Measurements from ENCODE around the gene TM6SF1. TPM values are rescaled to one million over a fixed set of nuclear protein-coding genes. Genes with fewer than 3 reads are reported as not detected.
A peak's percentile ranks its signal among the peaks of the same experiment; 100 is the strongest.

TM6SF1 gene
- total RNA-seq, 1 experiment from 2014 or later, result 0.79 TPM

DNA sequence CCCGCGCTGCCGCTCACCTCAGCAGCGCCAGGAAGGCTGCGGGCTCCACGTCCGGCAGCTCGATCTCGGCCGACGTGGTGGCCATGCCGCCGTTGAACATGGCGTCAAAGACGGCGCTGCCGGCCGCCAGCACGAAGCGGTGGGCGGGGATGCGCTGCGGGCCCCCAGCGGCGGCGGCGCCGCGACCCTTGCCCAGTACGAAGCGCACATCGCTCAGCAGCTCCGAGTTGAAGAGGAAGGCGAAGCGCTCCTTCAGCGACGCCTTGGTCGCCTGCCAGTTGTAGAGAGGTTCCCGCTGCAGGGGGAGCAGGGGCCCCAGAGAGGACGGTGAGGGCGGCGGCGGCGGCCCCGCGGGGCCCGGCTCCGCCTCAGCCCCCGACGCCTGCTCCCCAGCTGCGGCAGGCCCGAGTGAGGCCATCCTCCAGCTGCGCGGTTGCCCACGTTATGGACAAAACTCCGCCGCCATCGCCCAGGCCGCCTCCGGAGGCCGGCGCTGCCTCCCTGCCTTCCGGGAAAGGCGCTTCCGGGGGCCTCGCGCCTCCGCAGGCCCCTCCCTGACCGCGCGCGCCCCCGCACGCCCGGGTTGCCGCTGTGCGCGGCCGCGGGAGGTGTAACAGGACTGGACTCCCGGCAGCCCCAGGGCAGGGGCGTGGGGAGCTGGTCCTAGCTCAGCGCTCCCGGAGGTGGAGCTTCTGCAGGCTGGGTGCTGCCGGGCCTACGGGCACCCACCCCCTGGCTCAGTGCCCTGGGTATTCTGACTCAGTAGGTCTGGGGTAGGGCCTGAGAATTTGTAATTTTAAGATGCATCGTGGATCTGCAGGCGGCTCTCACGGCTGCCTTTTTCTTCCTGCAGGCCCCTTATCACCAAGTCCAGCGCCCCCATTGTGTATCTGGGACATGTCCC lies 40.5 kb upstream of the TM6SF1 start, which contains the start of gene BTBD1 (continued):
- TF ChIP-seq ZNF317 (CRISPR knock-in tag; IDR thresholded peaks at IDR 0.05; ENCODE audit: borderline replicate concordance, low read depth) (peak; percentile 39; the same call in 1 of the 2 replicates), NR1H2 (CRISPR knock-in tag; IDR thresholded peaks at IDR 0.05) (no peak), NR2C2 (CRISPR knock-in tag; IDR thresholded peaks at IDR 0.05) (no peak), CREM (CRISPR knock-in tag; IDR thresholded peaks at IDR 0.05) (no peak; the same call in 1 of the 2 replicates), GABPB1 (CRISPR knock-in tag; IDR thresholded peaks at IDR 0.05) (peak; percentile 61; the same call in 1 of the 2 replicates), FOXP1 (CRISPR knock-in tag; IDR thresholded peaks at IDR 0.05; ENCODE audit: borderline replicate concordance) (peak; percentile 74), IRF2 (CRISPR knock-in tag; IDR thresholded peaks at IDR 0.05; ENCODE audit: borderline replicate concordance, low read depth) (no peak), RELA (CRISPR knock-in tag; IDR thresholded peaks at IDR 0.05; ENCODE audit: borderline replicate concordance) (no peak; the same call in 1 of the 2 replicates), KAT7 (CRISPR knock-in tag; IDR thresholded peaks at IDR 0.05; ENCODE audit: borderline replicate concordance) (peak; percentile 94; the same call in 1 of the 2 replicates)
- TF ChIP-seq, protein P1, sequence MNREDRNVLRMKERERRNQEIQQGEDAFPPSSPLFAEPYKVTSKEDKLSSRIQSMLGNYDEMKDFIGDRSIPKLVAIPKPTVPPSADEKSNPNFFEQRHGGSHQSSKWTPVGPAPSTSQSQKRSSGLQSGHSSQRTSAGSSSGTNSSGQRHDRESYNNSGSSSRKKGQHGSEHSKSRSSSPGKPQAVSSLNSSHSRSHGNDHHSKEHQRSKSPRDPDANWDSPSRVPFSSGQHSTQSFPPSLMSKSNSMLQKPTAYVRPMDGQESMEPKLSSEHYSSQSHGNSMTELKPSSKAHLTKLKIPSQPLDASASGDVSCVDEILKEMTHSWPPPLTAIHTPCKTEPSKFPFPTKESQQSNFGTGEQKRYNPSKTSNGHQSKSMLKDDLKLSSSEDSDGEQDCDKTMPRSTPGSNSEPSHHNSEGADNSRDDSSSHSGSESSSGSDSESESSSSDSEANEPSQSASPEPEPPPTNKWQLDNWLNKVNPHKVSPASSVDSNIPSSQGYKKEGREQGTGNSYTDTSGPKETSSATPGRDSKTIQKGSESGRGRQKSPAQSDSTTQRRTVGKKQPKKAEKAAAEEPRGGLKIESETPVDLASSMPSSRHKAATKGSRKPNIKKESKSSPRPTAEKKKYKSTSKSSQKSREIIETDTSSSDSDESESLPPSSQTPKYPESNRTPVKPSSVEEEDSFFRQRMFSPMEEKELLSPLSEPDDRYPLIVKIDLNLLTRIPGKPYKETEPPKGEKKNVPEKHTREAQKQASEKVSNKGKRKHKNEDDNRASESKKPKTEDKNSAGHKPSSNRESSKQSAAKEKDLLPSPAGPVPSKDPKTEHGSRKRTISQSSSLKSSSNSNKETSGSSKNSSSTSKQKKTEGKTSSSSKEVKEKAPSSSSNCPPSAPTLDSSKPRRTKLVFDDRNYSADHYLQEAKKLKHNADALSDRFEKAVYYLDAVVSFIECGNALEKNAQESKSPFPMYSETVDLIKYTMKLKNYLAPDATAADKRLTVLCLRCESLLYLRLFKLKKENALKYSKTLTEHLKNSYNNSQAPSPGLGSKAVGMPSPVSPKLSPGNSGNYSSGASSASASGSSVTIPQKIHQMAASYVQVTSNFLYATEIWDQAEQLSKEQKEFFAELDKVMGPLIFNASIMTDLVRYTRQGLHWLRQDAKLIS (CRISPR knock-in tag; IDR thresholded peaks at IDR 0.05; ENCODE audit: borderline replicate concordance), result no peak
- TF ChIP-seq, protein P2, sequence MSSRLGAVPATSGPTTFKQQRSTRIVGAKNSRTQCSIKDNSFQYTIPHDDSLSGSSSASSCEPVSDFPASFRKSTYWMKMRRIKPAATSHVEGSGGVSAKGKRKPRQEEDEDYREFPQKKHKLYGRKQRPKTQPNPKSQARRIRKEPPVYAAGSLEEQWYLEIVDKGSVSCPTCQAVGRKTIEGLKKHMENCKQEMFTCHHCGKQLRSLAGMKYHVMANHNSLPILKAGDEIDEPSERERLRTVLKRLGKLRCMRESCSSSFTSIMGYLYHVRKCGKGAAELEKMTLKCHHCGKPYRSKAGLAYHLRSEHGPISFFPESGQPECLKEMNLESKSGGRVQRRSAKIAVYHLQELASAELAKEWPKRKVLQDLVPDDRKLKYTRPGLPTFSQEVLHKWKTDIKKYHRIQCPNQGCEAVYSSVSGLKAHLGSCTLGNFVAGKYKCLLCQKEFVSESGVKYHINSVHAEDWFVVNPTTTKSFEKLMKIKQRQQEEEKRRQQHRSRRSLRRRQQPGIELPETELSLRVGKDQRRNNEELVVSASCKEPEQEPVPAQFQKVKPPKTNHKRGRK (CRISPR knock-in tag; IDR thresholded peaks at IDR 0.05; ENCODE audit: borderline replicate concordance), result no peak
- TF ChIP-seq, protein P3, sequence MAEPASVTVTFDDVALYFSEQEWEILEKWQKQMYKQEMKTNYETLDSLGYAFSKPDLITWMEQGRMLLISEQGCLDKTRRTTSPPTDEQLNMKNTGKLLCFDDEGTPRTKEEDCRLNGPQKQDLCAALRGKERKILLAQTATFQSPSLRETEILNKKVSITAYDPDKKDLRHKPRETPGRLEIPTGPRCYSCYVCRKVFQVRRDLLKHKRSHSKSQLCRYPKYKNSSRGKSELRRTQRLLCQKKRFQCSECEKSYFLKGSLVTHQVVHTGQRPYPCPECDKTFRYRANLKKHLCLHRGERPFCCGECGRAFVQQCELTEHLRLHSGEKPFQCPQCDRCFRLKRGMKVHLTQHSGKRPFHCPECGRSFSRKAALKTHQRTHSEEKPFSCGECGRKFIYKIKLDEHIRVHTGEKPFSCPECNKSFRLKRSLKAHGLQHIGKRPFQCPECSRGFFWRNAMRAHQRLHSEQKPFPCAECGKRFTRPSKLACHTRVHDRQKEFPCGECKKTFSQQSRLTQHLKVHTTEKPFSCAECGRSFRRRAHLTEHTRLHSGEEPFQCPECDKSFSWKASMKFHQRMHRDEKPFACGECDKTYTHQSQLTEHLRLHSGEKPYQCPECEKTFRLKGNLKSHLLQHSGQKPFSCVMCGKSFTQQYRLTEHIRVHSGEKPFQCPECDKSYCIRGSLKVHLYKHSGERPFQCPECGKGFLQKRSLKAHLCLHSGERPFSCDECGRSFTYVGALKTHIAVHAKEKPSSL (CRISPR knock-in tag; conservative IDR thresholded peaks at IDR 0.05), result no peak
- TF ChIP-seq, protein P4, sequence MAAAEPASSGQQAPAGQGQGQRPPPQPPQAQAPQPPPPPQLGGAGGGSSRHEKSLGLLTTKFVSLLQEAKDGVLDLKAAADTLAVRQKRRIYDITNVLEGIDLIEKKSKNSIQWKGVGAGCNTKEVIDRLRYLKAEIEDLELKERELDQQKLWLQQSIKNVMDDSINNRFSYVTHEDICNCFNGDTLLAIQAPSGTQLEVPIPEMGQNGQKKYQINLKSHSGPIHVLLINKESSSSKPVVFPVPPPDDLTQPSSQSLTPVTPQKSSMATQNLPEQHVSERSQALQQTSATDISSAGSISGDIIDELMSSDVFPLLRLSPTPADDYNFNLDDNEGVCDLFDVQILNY (CRISPR knock-in tag; IDR thresholded peaks at IDR 0.05), result peak; percentile 48; the same call in 1 of the 2 replicates
- TF ChIP-seq, protein P5, sequence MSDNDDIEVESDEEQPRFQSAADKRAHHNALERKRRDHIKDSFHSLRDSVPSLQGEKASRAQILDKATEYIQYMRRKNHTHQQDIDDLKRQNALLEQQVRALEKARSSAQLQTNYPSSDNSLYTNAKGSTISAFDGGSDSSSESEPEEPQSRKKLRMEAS (CRISPR knock-in tag; IDR thresholded peaks at IDR 0.05), result peak; percentile 47; the same call in 1 of the 2 replicates
- TF ChIP-seq, protein P6, sequence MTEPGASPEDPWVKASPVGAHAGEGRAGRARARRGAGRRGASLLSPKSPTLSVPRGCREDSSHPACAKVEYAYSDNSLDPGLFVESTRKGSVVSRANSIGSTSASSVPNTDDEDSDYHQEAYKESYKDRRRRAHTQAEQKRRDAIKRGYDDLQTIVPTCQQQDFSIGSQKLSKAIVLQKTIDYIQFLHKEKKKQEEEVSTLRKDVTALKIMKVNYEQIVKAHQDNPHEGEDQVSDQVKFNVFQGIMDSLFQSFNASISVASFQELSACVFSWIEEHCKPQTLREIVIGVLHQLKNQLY (CRISPR knock-in tag; IDR thresholded peaks at IDR 0.05), result no peak; the same call in 1 of the 2 replicates
- TF ChIP-seq, protein P7, sequence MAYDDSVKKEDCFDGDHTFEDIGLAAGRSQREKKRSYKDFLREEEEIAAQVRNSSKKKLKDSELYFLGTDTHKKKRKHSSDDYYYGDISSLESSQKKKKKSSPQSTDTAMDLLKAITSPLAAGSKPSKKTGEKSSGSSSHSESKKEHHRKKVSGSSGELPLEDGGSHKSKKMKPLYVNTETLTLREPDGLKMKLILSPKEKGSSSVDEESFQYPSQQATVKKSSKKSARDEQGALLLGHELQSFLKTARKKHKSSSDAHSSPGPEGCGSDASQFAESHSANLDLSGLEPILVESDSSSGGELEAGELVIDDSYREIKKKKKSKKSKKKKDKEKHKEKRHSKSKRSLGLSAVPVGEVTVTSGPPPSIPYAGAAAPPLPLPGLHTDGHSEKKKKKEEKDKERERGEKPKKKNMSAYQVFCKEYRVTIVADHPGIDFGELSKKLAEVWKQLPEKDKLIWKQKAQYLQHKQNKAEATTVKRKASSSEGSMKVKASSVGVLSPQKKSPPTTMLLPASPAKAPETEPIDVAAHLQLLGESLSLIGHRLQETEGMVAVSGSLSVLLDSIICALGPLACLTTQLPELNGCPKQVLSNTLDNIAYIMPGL (CRISPR knock-in tag; IDR thresholded peaks at IDR 0.05), result peak; percentile 68; the same call in 1 of the 2 replicates
- TF ChIP-seq, protein P8, sequence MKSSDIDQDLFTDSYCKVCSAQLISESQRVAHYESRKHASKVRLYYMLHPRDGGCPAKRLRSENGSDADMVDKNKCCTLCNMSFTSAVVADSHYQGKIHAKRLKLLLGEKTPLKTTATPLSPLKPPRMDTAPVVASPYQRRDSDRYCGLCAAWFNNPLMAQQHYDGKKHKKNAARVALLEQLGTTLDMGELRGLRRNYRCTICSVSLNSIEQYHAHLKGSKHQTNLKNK (CRISPR knock-in tag; IDR thresholded peaks at IDR 0.05), result no peak
- TF ChIP-seq, protein P9, sequence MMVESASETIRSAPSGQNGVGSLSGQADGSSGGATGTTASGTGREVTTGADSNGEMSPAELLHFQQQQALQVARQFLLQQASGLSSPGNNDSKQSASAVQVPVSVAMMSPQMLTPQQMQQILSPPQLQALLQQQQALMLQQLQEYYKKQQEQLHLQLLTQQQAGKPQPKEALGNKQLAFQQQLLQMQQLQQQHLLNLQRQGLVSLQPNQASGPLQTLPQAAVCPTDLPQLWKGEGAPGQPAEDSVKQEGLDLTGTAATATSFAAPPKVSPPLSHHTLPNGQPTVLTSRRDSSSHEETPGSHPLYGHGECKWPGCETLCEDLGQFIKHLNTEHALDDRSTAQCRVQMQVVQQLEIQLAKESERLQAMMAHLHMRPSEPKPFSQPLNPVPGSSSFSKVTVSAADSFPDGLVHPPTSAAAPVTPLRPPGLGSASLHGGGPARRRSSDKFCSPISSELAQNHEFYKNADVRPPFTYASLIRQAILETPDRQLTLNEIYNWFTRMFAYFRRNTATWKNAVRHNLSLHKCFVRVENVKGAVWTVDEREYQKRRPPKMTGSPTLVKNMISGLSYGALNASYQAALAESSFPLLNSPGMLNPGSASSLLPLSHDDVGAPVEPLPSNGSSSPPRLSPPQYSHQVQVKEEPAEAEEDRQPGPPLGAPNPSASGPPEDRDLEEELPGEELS (CRISPR knock-in tag; IDR thresholded peaks at IDR 0.05), result peak; percentile 84
- TF ChIP-seq, protein P10, sequence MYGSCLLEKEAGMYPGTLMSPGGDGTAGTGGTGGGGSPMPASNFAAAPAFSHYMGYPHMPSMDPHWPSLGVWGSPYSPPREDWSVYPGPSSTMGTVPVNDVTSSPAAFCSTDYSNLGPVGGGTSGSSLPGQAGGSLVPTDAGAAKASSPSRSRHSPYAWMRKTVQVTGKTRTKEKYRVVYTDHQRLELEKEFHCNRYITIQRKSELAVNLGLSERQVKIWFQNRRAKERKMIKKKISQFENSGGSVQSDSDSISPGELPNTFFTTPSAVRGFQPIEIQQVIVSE (CRISPR knock-in tag; IDR thresholded peaks at IDR 0.05; ENCODE audit: borderline replicate concordance), result no peak
